ENCODE measurements around the gene ATXN2L. TPM values are rescaled to one million over a fixed set of nuclear protein-coding genes. Genes with fewer than 3 reads are reported as not detected.
"Not testable (repeated sequence)": the region's sequence is repeated elsewhere in the genome, so short reads cannot be mapped to it uniquely, and the experiment has no call there.

Gene ATXN2L
- total RNA-seq, 1 experiment from 2014 or later = 335 TPM

- Histone ChIP-seq H3K4me1 (ENCODE audit: insufficient read depth, low read length, poor library complexity, severe bottlenecking) (no peaks in the 10 kb centered on the region), H3K4me3 (ENCODE audit: low read depth, low read length, poor library complexity, severe bottlenecking) (peak overlapping the region; percentile 61), H3K9me3 (ENCODE audit: low read depth, low read length, poor library complexity, severe bottlenecking) (no peaks in the 10 kb centered on the region), H3K27ac (ENCODE audit: low read depth, low read length, poor library complexity, severe bottlenecking) (peak overlapping the region; percentile 60), H3K27me3 (replicated peaks; ENCODE audit: insufficient read depth, low read depth, low read length, poor library complexity) (no peaks in the 10 kb centered on the region), H3K36me3 (ENCODE audit: insufficient read depth, low read length, poor library complexity, severe bottlenecking) (no peaks in the 10 kb centered on the region)
- CTCF ChIA-PET = interaction anchor here (0.6 kb wide), 1 partner anchor 54 kb away, joined by 5 read pairs; no protein-coding TSS in a partner anchor
- POLR2A ChIA-PET (ENCODE audit: low non-redundant PET) = no interaction called here
- intact Hi-C loops (cut with micrococcal nuclease; ENCODE audit: unreplicated experiment) = loop anchor here (10.0 kb wide), 1 partner anchor 45 kb away; the partner anchor contains the start of gene RABEP2
- BruUV-seq (replicated peaks) = no TSS peak
- no peak for TF ChIP-seq CTCF (conservative IDR thresholded peaks at IDR 0.05; ENCODE audit: low read depth, low read length)
- TF ChIP-seq EZH2 (IDR thresholded peaks at IDR 0.05; ENCODE audit: borderline replicate concordance, low read depth, low read length, poor library complexity, severe bottlenecking) = no peak
- DNase-seq (ENCODE audit: low spot score) = peak; percentile 94
Observed at GRCh38 chr16:28879841-28880588, 57.2 kb downstream of the ATXN2L start.

GRCh38 chr16:28880589-28880915 is 57.8 kb downstream of the ATXN2L start:
- ChIA-PET CTCF (interaction anchor here (0.6 kb wide), 1 partner anchor 53 kb away, joined by 5 read pairs; no protein-coding TSS in a partner anchor), POLR2A (ENCODE audit: low non-redundant PET) (no interaction called here)
- Histone ChIP-seq H3K27me3 (replicated peaks; ENCODE audit: insufficient read depth, low read depth, low read length, poor library complexity) (no peaks in the 10 kb centered on the region), H3K9me3 (ENCODE audit: low read depth, low read length, poor library complexity, severe bottlenecking) (no peaks in the 10 kb centered on the region), H3K4me1 (ENCODE audit: insufficient read depth, low read length, poor library complexity, severe bottlenecking) (no peaks in the 10 kb centered on the region), H3K36me3 (ENCODE audit: insufficient read depth, low read length, poor library complexity, severe bottlenecking) (no peaks in the 10 kb centered on the region), H3K27ac (ENCODE audit: low read depth, low read length, poor library complexity, severe bottlenecking) (no peak overlapping the region), H3K4me3 (ENCODE audit: low read depth, low read length, poor library complexity, severe bottlenecking) (no peak overlapping the region)
- BruUV-seq (replicated peaks) = no TSS peak
- TF ChIP-seq EZH2 (IDR thresholded peaks at IDR 0.05; ENCODE audit: borderline replicate concordance, low read depth, low read length, poor library complexity, severe bottlenecking) (no peak), CTCF (conservative IDR thresholded peaks at IDR 0.05; ENCODE audit: low read depth, low read length) (no peak)
- intact Hi-C loops (cut with micrococcal nuclease; ENCODE audit: unreplicated experiment) = no loop called here
- DNase-seq (ENCODE audit: low spot score) = no peak

- Histone ChIP-seq H3K36me3 (ENCODE audit: insufficient read depth, low read length, poor library complexity, severe bottlenecking) (no peaks in the 10 kb centered on the region), H3K9me3 (ENCODE audit: low read depth, low read length, poor library complexity, severe bottlenecking) (no peaks in the 10 kb centered on the region), H3K27ac (ENCODE audit: low read depth, low read length, poor library complexity, severe bottlenecking) (no peak overlapping the region), H3K4me1 (ENCODE audit: insufficient read depth, low read length, poor library complexity, severe bottlenecking) (no peaks in the 10 kb centered on the region), H3K27me3 (replicated peaks; ENCODE audit: insufficient read depth, low read depth, low read length, poor library complexity) (no peaks in the 10 kb centered on the region), H3K4me3 (ENCODE audit: low read depth, low read length, poor library complexity, severe bottlenecking) (no peak overlapping the region)
- POLR2A ChIA-PET (ENCODE audit: low non-redundant PET) = no interaction called here
- CTCF ChIA-PET = interaction anchor here (0.6 kb wide), 1 partner anchor 53 kb away, joined by 5 read pairs; no protein-coding TSS in a partner anchor
- BruUV-seq (replicated peaks) = no TSS peak
- TF ChIP-seq EZH2 (IDR thresholded peaks at IDR 0.05; ENCODE audit: borderline replicate concordance, low read depth, low read length, poor library complexity, severe bottlenecking) = no peak
- no peak for TF ChIP-seq CTCF (conservative IDR thresholded peaks at IDR 0.05; ENCODE audit: low read depth, low read length)
- intact Hi-C loops (cut with micrococcal nuclease; ENCODE audit: unreplicated experiment) = no loop called here
- no peak for DNase-seq (ENCODE audit: low spot score)
Observed at GRCh38 chr16:28880955-28881354, 58.2 kb downstream of the ATXN2L start.

GRCh38 chr16:28881565-28881964 is 58.8 kb downstream of the ATXN2L start:
- DNase-seq (ENCODE audit: low spot score); H3K9me3 ChIP-seq (ENCODE audit: low read depth, low read length, poor library complexity, severe bottlenecking); H3K27ac ChIP-seq (ENCODE audit: low read depth, low read length, poor library complexity, severe bottlenecking); POLR2A ChIA-PET (ENCODE audit: low non-redundant PET); CTCF ChIA-PET; BruUV-seq (replicated peaks); H3K36me3 ChIP-seq (ENCODE audit: insufficient read depth, low read length, poor library complexity, severe bottlenecking); H3K4me3 ChIP-seq (ENCODE audit: low read depth, low read length, poor library complexity, severe bottlenecking); intact Hi-C loops (cut with micrococcal nuclease; ENCODE audit: unreplicated experiment); H3K27me3 ChIP-seq (replicated peaks; ENCODE audit: insufficient read depth, low read depth, low read length, poor library complexity); H3K4me1 ChIP-seq (ENCODE audit: insufficient read depth, low read length, poor library complexity, severe bottlenecking): not testable (repeated sequence)

All from A673 (cell line).